HS-5 (cell line): ENCODE results near the gene KCNIP4.

Experiments used
- DNase-seq: peaks from one replicate; pipeline ENCODE4 v3.0.0-alpha.2; 2012; ENCODE audit warnings: low read depth

The KCNIP4 gene

GRCh38 chr4:21184788-21185187 is 763.8 kb downstream of the KCNIP4 start:
- DNase-seq, result no peak

DNA sequence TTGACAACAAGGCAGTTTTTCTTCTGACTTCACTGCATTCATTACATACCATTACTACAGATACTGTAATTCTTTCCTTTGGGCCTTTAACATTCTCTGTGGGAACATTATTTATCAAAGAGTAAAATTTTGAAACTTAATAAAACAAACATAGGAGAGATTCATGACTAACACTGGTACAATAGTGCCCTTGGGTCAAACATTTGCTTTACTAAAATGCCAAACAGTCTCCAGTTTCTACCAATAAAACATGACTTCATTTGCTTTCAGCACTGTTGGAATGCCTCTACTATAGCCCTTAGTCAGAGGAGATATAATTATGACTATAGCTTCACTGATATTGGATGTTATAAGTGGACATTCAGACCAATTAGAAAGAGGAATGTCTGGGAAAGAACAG is 766.9 kb downstream of the KCNIP4 start:
- DNase-seq, result no peak

DNA sequence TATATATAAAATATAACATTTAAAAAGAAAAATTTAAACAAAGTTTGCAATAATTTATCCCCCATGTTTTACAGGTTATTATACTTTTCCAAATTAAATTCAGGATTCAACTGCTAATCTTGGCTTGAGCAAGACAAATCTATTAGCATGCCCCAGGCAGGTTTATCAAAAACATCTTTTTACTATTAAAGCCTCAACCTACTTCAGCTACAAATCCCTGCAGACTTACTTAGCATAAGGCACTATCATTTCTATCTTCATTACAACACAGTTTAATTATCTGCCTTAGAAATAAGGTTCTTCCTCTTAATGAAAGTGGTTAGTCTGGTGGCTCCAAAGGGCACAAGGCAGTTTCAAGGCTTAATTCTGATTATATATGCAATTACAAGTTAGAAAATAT is 770.7 kb downstream of the KCNIP4 start:
- DNase-seq, result no peak

DNA sequence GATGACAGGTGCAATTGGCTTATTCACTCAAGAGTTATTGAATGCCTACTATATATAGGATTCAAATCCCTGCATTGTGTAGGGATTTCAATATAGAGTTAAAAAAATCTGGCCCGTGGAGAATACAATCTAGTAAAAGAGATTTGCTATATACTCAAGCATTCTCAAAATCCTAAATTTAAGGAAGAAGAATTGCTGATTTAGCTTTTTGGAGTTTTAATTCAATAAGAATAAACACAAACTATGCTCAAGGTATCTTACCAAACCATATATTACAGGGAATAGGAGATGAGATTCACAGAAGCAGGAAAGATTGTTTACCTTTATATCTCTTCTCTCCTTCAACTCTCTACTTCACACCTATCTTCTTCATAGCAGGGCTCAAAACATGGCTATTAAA is 771.5 kb downstream of the KCNIP4 start:
- DNase-seq, result no peak

- DNase-seq, result no peak
These were observed 780.9 kb downstream of the KCNIP4 start for GRCh38 chr4:21167711-21168110.

DNA sequence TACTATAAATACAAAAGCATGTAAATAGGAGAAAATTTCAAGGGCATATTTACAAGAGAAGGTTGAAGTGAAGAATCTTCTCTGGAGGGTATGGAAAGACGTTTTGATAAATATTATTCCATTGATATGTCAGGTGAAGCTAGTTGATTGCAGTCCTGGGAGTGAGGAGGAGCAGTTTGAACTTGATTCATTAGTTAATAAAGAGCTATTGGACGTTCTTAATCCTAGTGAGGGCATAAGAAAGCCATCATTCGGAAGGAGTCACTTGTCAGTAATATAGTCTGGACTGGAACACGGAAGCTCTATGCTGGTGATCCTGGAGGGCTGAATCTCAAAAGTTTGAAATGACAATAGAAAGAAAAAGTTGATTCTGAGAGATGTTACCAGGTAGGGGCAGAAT is 793.2 kb downstream of the KCNIP4 start:
- no peak for DNase-seq

DNA sequence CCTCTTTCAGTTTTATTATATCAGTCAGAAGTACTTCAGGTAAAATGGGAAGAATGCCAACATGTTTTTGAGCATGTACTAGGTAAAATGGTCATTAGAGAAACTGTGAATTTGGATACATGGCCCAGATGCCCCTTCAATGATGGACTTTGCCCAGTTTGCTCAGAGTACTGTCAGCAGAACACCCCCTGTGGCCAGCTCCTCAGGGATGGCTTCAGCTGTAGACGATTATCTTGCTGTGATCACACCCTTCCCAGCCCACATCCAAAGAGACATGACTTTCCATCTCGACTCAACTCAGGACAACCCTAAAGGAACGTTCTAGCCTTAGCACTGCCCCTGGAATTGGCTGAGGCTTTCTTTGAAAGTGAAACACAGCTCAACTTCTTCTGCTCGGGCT is 809.2 kb downstream of the KCNIP4 start:
- no peak for DNase-seq

DNA sequence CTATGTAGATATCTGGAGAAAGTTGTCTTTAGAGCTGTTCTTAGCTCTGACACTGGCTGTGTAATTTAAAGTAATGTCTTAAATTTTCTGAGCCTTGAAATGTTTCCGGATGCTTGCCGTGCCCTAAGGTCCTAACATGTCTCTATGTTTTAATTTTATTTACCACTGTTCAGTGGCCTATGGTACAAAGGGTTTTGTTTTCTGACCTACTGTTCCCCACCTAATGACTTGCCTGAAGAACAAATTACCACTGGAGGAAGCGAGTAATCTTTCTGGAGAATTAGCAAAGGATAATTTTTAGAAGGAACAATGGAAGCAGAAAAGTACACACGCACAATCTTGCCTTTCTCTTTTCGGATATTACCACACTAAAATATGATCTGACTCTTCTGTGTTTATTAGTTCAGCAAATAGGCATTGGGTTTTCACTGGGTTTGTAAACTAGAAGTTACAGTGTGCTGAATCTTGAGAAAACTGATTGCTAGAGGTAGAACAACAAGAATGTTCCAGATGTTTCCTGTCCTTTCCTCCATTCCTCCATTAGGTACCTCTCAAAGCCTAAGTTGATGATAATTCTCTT is 812.4 kb downstream of the KCNIP4 start:
- DNase-seq, result no peak

DNA sequence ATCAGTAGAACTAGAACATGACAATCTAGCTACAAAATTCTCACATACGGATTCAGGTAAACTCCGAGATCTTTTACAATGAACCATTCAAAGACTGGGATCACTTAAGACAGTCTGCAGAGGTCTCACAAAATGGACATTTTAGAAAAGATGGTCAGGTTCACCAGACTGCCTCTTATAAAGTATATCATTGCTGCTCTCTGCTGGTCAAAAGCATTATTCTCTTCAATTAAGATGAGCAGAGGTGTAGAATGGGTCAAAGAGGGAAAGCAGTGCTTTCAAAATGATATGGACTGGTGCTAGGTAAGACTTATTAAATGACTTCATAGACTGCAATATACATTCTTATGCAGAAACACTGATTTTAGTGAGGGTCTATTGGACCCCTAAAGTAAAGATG is 813.6 kb downstream of the KCNIP4 start:
- DNase-seq, result no peak

- no peak for DNase-seq
These were observed 818.0 kb downstream of the KCNIP4 start for GRCh38 chr4:21130606-21131005.

GRCh38 chr4:21126014-21126512 is 822.5 kb downstream of the KCNIP4 start:
- DNase-seq, result no peak

GRCh38 chr4:21118301-21118700 is 830.3 kb downstream of the KCNIP4 start:
- no peak for DNase-seq

DNA sequence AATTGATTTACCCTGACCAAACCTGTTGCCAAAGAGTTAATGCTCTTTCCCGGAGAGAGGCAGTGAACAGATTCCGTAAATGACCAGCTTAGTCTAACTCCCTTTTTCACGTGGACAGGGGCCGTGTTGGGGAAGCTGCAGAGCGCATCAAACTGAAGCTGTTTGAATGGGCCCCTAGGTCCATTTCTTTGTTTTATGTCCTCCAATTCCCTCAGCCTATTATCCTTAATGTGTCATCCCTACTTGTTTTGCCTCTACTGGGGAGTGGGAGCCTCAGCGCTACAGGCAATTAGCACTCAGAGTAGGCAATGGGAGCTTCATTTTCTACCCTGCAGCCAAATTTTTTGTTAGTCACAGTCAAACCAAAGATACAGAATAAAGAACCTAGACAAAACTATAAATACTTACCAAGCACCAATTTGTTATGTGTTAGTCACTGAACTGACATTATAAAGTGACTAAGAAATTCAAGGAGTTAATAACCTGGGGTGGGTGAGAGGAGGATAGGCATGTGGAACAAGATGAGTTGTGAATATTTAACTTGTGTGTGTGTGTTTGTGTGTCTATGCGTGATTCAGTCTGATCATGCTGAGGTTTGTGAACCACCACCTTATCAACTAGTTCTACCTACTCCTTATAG is 830.9 kb downstream of the KCNIP4 start:
- no peak for DNase-seq

DNA sequence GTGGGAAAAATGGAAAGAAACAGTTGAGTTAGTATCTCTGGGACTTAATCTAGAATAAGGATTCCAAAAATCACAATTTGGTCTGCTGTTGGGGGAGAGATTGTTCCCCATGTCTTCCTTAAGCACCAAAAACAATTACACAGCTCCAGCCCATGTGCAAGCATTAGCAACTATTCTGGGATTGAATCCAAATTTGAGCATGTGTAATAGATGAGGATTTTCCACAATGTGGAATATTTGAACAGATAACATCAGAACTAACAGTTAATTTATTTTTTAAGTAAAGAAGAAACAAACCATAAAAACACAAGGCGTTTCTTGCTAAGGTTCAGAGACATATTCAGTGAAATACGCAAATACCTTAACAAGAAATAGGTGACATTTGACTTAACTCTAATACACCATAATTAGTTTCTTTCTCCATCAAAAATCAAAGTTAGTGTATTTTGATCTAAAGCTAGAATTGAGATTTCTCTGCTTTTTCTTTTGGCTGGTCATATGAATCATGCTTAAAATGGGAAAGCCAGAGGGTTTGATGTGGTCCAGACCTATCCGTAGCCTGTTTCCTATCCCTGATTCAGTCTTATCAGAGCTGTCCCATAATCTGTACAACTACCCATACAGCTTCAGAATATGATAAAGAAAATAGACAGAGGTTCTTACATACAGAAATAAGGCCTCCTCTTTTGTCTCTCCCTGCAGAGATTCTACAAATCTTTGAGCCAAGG is 834.9 kb downstream of the KCNIP4 start:
- DNase-seq, result peak; percentile 57

GRCh38 chr4:21102667-21103066 is 845.9 kb downstream of the KCNIP4 start:
- DNase-seq, result no peak

GRCh38 chr4:21097865-21098264 is 850.7 kb downstream of the KCNIP4 start:
- no peak for DNase-seq

- DNase-seq, result no peak
These were observed 851.5 kb downstream of the KCNIP4 start for GRCh38 chr4:21097026-21097425.

DNA sequence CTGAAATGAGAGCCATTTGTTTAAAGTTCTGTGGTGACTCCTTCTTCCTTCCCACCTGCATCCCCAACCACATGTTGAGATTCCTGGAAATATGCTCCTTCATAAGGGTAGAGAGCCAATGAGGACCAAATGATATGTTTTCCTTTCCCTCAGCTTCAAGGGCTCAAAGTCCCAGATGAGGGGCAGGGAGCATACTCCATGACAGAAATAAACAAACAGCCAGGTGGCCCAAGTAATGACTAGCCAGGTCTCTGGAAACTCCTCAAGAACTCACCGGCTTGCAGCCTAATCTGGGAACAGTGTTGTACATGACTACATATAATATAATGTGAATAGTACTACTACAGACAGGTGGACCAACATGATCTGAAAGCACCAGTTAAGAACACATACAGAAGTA is 856.0 kb downstream of the KCNIP4 start:
- no peak for DNase-seq

GRCh38 chr4:21090094-21090666 is 858.4 kb downstream of the KCNIP4 start:
- DNase-seq, result no peak

GRCh38 chr4:21083413-21083812 is 865.2 kb downstream of the KCNIP4 start:
- DNase-seq, result no peak

DNA sequence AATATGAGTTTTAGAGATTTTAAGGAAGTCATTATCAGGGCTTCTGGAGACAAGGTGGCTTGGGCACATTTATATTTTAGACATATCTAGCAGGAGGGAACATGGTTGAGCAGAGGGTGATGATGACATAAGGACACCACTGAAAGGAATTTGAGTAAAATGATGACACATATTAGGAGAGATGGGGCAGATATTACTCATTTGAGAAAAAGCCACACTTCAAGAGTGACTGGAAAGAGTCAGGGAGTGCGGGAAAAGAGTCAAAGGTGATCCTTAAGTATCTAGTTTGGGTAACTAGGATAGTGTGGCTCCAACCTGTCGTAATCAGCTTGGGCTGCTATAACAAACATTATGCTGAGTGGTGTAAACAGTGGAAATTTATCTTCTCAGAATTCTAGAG is 870.6 kb downstream of the KCNIP4 start:
- DNase-seq, result peak; percentile 9

DNA sequence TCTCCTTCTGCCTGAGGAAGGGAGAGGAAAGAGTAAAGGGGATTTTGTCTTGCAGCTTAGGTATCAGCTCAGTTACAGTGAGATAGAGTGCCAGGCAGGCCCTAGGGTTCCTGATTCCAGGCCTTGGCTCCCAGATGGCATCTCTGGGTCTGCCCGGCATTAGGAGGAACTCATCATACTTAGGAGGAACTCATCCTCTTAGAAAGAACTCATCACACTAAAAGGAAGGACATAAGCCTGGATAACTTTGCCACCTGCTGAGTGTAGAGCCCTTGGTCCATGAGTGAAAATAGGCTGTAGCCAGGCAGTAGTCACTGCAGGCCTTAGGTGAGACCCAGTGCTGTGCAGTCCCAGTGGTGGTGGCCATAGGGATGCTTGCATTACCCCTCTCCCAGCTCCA is 881.2 kb downstream of the KCNIP4 start:
- no peak for DNase-seq

- no peak for DNase-seq
These were observed 886.7 kb downstream of the KCNIP4 start for GRCh38 chr4:21061902-21062301.
